K562 (cell line): ENCODE results near the gene PTH2. TPM values are rescaled to one million over a fixed set of nuclear protein-coding genes. Genes with fewer than 3 reads are reported as not detected.

ENCODE experiments used
- AFF4 ChIP-seq: sonication (generic); formaldehyde crosslinking; IDR thresholded peaks from 2 replicates; pipeline ENCODE4 v1.8.0; 2023; ENCODE audit warnings: mild to moderate bottlenecking, missing genetic modification reagents
- EP400 ChIP-seq: fragments of 450-650 bp; IDR thresholded peaks from 2 replicates; pipeline ENCODE4 v1.6.1; 2017; ENCODE audit warnings: antibody characterized with exemption, mild to moderate bottlenecking, moderate library complexity
- ERF ChIP-seq: fragments of 450-650 bp; formaldehyde crosslinking; IDR thresholded peaks from 2 replicates; pipeline ENCODE4 v1.4.0; 2020; ENCODE audit warnings: mild to moderate bottlenecking, mixed read lengths
- ESRRA ChIP-seq: fragments of 450-650 bp; IDR thresholded peaks from 2 replicates; pipeline ENCODE4 v1.6.1; 2014; ENCODE audit warnings: low read depth, mild to moderate bottlenecking, moderate library complexity, borderline replicate concordance
- HNRNPL ChIP-seq: fragments of 200-400 bp; formaldehyde crosslinking; IDR thresholded peaks from 2 replicates; pipeline ENCODE4 v1.6.1; 2017; ENCODE audit warnings: low read depth, mild to moderate bottlenecking, low read length
- KDM1A ChIP-seq, 2 experiments: fragments of 450-650 bp; IDR thresholded peaks; 2 replicates each; pipeline ENCODE4 v1.6.1; 2016; ENCODE audit warnings: mild to moderate bottlenecking in 2 of 2
- PHF21A ChIP-seq: fragments of 450-650 bp; IDR thresholded peaks from 2 replicates; pipeline ENCODE4 v1.6.1; 2017; ENCODE audit warnings: low read depth, borderline replicate concordance
- RCOR1 ChIP-seq, 2 experiments: IDR thresholded peaks; 2 replicates each; pipeline ENCODE4 v1.6.1; 2012; ENCODE audit warnings: low read depth in 2 of 2, low read length in 2 of 2, borderline replicate concordance in 1 of 2, improper control_type of control experiment in 1 of 2
- SMARCA5 ChIP-seq: fragments of 450-650 bp; IDR thresholded peaks from 2 replicates; pipeline ENCODE4 v1.6.1; 2016
- ZFX ChIP-seq: sonication (generic); formaldehyde crosslinking; IDR thresholded peaks from 2 replicates; pipeline ENCODE4 v1.8.0; 2022; ENCODE audit warnings: mild to moderate bottlenecking, missing genetic modification reagents, moderate library complexity
- polyA plus RNA-seq, 8 experiments: library from polyadenylated mRNA; depleted of rRNA in 4 of 8; stranded (reverse) in 5 of 8; unstranded in 3 of 8; fragments of >200 nt; fragmentation: Nextera tagmentation in 2 of 8; fragmentation: Illumina TruSeq in 1 of 8; extraction: Ambion mirVana in 2 of 8; extraction: Trizol in 1 of 8; gene quantifications; 2 replicates each; pipeline versions ENCODE4 v1.2.1 to v1.2.3, GENCODE V29; 2011 to 2014; ENCODE audit warnings: inconsistent platforms in 1 of 8, missing spikeins in 1 of 8
- total RNA-seq, 7 experiments: library from RNA; depleted of rRNA in 6 of 7; stranded (reverse); fragments of >200 nt in 6 of 7; fragmentation: Illumina TruSeq in 2 of 7; extraction: Trizol in 2 of 7; gene quantifications; 2 replicates each; pipeline versions ENCODE4 v1.2.1 to v1.2.3, GENCODE V29; 2011 to 2021; ENCODE audit warnings: low replicate concordance in 1 of 7
- TF ChIP-seq, protein P1 (sequence below), 2 experiments: fragments of 450-650 bp; conservative IDR thresholded peaks; 2 replicates each; pipeline ENCODE4 v1.6.1; 2017; ENCODE audit warnings: mild to moderate bottlenecking in 2 of 2, moderate library complexity in 2 of 2
- TF ChIP-seq, protein P2 (sequence below): IDR thresholded peaks from 3 replicates; pipeline ENCODE4 v1.6.1; 2011; ENCODE audit warnings: borderline replicate concordance, mild to moderate bottlenecking, moderate library complexity; ENCODE audit not compliant: insufficient read length; ENCODE audit errors: extremely low read depth
- TF ChIP-seq, protein P3 (sequence below): sonication (generic); formaldehyde crosslinking; IDR thresholded peaks from 2 replicates; pipeline ENCODE4 v1.8.1; 2023; ENCODE audit warnings: mild to moderate bottlenecking, missing genetic modification reagents, moderate library complexity
- TF ChIP-seq, protein P4 (sequence below): fragments of 200-800 bp; sonication (Bioruptor generic); IDR thresholded peaks from 2 replicates; pipeline ENCODE4 v1.6.1; 2017; ENCODE audit warnings: missing genetic modification characterization, missing compliant biosample characterization

Gene PTH2
- total and polyA plus RNA-seq, 9 of the 15 experiments (the other 6 are each of a cell fraction or from before 2014, with no cell fraction given) = 1.3 TPM; not detected in 8

DNA sequence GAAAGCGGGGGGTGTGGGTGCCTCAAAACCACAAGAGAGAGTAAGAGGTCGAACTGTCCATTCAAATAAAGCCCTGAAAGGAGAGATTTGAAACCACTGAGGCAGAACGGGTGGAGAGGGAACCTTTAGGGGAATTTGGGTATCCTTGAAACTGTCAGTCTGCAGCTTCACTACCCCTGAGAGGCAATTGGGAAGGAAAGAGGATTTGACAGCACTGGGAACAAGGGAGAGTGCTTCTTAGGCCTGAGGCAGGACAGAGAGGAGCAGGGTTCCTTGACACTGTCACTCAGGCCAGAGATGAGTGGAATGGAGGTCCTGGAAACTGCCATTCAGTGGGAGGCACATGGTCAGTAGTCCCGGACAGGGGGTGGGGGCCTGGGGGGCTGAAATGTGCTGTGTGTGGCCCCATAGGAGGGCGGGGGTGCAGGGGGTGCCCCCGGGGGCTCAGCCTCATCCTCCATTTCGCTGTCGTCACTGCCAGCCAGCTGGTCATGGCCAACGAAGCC is 7.0 kb upstream of the PTH2 start (continued):
- TF ChIP-seq AFF4 (CRISPR knock-in tag) (no peak), PHF21A (peak; percentile 98), HNRNPL (no peak), KDM1A (IDR thresholded peaks at IDR 0.05) (peak; percentile 55 to 69; a peak in 3 of 4 replicates), ERF (no peak), ZFX (peak; percentile 34; the same call in 1 of the 2 replicates), ESRRA (peak; percentile 15; the same call in 1 of the 2 replicates), SMARCA5 (peak; percentile 98), RCOR1 (IDR thresholded peaks at IDR 0.05; ENCODE audit: borderline replicate concordance in 1 of 2, low read depth in 2 of 2, low read length in 2 of 2) (peak in 1 of 2 experiments; percentile 5; a peak in 1 of 4 replicates), EP400 (0 out of 2 replicates have a peak, but pooled peaks have one; percentile 19)
- TF ChIP-seq, protein P1, sequence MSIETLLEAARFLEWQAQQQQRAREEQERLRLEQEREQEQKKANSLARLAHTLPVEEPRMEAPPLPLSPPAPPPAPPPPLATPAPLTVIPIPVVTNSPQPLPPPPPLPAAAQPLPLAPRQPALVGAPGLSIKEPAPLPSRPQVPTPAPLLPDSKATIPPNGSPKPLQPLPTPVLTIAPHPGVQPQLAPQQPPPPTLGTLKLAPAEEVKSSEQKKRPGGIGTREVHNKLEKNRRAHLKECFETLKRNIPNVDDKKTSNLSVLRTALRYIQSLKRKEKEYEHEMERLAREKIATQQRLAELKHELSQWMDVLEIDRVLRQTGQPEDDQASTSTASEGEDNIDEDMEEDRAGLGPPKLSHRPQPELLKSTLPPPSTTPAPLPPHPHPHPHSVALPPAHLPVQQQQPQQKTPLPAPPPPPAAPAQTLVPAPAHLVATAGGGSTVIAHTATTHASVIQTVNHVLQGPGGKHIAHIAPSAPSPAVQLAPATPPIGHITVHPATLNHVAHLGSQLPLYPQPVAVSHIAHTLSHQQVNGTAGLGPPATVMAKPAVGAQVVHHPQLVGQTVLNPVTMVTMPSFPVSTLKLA (conservative IDR thresholded peaks at IDR 0.05) = 0 out of 4 replicates have a peak, but pooled peaks of 1 of the 2 experiments have one; percentile 39
- TF ChIP-seq, protein P2, sequence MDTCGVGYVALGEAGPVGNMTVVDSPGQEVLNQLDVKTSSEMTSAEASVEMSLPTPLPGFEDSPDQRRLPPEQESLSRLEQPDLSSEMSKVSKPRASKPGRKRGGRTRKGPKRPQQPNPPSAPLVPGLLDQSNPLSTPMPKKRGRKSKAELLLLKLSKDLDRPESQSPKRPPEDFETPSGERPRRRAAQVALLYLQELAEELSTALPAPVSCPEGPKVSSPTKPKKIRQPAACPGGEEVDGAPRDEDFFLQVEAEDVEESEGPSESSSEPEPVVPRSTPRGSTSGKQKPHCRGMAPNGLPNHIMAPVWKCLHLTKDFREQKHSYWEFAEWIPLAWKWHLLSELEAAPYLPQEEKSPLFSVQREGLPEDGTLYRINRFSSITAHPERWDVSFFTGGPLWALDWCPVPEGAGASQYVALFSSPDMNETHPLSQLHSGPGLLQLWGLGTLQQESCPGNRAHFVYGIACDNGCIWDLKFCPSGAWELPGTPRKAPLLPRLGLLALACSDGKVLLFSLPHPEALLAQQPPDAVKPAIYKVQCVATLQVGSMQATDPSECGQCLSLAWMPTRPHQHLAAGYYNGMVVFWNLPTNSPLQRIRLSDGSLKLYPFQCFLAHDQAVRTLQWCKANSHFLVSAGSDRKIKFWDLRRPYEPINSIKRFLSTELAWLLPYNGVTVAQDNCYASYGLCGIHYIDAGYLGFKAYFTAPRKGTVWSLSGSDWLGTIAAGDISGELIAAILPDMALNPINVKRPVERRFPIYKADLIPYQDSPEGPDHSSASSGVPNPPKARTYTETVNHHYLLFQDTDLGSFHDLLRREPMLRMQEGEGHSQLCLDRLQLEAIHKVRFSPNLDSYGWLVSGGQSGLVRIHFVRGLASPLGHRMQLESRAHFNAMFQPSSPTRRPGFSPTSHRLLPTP = no peak
- TF ChIP-seq, protein P3, sequence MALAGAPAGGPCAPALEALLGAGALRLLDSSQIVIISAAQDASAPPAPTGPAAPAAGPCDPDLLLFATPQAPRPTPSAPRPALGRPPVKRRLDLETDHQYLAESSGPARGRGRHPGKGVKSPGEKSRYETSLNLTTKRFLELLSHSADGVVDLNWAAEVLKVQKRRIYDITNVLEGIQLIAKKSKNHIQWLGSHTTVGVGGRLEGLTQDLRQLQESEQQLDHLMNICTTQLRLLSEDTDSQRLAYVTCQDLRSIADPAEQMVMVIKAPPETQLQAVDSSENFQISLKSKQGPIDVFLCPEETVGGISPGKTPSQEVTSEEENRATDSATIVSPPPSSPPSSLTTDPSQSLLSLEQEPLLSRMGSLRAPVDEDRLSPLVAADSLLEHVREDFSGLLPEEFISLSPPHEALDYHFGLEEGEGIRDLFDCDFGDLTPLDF (CRISPR knock-in tag) = 0 out of 2 replicates have a peak, but pooled peaks have one; percentile 20
- TF ChIP-seq, protein P4, sequence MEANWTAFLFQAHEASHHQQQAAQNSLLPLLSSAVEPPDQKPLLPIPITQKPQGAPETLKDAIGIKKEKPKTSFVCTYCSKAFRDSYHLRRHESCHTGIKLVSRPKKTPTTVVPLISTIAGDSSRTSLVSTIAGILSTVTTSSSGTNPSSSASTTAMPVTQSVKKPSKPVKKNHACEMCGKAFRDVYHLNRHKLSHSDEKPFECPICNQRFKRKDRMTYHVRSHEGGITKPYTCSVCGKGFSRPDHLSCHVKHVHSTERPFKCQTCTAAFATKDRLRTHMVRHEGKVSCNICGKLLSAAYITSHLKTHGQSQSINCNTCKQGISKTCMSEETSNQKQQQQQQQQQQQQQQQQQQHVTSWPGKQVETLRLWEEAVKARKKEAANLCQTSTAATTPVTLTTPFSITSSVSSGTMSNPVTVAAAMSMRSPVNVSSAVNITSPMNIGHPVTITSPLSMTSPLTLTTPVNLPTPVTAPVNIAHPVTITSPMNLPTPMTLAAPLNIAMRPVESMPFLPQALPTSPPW (CRISPR knock-in tag) = peak; percentile 32; the same call in 1 of the 2 replicates
